PC-3 (cell line): ENCODE results near the gene TENM4.

ENCODE experiments used
- EZH2 ChIP-seq: fragments of 300-600 bp; sonication (generic); IDR thresholded peaks from one replicate; pipeline ENCODE4 v1.6.1; 2017; ENCODE audit warnings: antibody characterized with exemption, mild to moderate bottlenecking, low read length; ENCODE audit not compliant: unreplicated experiment
- EZH2phosphoT487 ChIP-seq: fragments of 300-600 bp; sonication (generic); IDR thresholded peaks from 2 replicates; pipeline ENCODE4 v1.6.1; 2018; ENCODE audit warnings: mild to moderate bottlenecking, antibody characterized with exemption, low read length, borderline replicate concordance
- TF ChIP-seq, protein P1 (sequence below): fragments of 300-600 bp; sonication (generic); conservative IDR thresholded peaks from 2 replicates; pipeline ENCODE4 v1.5.1; 2017; ENCODE audit warnings: antibody characterized with exemption, low read depth, mild to moderate bottlenecking, low read length

DNA sequence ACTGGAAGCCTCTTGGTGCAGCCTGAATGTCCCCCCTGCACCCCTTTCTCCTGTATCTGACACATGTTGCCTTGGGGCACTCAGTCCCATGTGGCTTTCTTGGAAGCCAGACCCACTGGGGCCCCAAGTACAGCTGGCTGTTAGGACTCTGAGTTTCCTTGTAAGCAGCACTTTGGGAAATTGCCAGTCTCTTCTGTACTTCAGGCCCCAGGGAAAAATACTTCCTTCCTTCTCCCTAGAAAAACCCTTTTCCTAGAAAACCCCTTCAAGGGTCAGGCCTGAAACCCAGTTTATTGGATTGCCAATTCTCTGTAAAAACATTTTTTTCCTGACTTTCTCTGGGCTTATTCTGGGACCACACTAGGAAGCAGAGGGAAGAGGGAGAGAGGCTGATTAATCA is 360.3 kb downstream of the TENM4 start:
- TF ChIP-seq, protein P1, sequence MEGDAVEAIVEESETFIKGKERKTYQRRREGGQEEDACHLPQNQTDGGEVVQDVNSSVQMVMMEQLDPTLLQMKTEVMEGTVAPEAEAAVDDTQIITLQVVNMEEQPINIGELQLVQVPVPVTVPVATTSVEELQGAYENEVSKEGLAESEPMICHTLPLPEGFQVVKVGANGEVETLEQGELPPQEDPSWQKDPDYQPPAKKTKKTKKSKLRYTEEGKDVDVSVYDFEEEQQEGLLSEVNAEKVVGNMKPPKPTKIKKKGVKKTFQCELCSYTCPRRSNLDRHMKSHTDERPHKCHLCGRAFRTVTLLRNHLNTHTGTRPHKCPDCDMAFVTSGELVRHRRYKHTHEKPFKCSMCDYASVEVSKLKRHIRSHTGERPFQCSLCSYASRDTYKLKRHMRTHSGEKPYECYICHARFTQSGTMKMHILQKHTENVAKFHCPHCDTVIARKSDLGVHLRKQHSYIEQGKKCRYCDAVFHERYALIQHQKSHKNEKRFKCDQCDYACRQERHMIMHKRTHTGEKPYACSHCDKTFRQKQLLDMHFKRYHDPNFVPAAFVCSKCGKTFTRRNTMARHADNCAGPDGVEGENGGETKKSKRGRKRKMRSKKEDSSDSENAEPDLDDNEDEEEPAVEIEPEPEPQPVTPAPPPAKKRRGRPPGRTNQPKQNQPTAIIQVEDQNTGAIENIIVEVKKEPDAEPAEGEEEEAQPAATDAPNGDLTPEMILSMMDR = no peak
- TF ChIP-seq EZH2phosphoT487 = no peak
- no peak for TF ChIP-seq EZH2
